GM19397 (cell line): ENCODE results near the gene VPS35L.
A peak's percentile ranks its signal among the peaks of the same experiment; 100 is the strongest.

Source experiments
- ATAC-seq: cut with Tn5 transposase; IDR thresholded peaks from one replicate; pipeline ENCODE4 v1.9.1; 2021; ENCODE audit warnings: mild to moderate bottlenecking, moderate library complexity; ENCODE audit not compliant: unreplicated experiment

Gene VPS35L, protein sequence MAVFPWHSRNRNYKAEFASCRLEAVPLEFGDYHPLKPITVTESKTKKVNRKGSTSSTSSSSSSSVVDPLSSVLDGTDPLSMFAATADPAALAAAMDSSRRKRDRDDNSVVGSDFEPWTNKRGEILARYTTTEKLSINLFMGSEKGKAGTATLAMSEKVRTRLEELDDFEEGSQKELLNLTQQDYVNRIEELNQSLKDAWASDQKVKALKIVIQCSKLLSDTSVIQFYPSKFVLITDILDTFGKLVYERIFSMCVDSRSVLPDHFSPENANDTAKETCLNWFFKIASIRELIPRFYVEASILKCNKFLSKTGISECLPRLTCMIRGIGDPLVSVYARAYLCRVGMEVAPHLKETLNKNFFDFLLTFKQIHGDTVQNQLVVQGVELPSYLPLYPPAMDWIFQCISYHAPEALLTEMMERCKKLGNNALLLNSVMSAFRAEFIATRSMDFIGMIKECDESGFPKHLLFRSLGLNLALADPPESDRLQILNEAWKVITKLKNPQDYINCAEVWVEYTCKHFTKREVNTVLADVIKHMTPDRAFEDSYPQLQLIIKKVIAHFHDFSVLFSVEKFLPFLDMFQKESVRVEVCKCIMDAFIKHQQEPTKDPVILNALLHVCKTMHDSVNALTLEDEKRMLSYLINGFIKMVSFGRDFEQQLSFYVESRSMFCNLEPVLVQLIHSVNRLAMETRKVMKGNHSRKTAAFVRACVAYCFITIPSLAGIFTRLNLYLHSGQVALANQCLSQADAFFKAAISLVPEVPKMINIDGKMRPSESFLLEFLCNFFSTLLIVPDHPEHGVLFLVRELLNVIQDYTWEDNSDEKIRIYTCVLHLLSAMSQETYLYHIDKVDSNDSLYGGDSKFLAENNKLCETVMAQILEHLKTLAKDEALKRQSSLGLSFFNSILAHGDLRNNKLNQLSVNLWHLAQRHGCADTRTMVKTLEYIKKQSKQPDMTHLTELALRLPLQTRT

DNA sequence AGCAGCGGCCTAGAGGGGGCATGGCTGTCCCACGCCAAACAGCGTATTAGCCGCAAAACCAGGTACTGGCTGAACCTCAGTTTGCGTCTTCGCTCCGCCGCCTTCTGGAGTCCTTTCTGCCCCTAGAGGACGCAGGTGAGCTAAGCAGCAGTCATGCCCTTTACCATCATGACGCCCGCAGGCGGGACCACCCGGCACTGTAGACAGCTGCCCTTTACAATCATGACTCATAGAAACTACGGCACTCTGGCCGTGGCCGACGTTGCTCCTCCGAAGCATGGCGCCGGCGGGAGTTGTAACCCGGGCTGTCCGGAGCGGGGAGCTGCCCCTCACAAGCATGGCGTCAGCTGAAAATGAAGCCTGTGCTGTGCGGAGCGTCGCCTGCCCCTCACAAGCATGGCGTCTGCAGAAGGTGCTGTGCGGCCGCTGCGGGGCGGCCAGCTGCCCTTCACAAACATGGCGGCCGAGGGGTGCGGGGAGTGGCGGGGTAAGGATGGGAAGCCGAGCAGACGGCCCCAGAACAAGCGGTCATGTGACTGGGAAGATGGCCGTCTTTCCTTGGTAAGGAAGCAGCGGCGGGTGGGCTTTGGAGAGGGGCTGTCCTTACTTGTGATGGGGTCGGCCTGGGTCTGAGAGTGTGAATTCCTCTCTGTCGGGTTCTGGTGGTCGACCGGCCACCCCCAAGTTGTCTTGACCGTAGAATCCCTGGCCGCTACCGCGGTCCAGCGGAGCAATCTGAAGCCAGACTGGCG lies at the start of gene VPS35L:
VPS35L (plus strand) TSS at position 518 of the 752 bp plus-strand sequence; CDS start at position 545, 27 bp downstream.
- ATAC-seq, result peak; percentile 96

DNA sequence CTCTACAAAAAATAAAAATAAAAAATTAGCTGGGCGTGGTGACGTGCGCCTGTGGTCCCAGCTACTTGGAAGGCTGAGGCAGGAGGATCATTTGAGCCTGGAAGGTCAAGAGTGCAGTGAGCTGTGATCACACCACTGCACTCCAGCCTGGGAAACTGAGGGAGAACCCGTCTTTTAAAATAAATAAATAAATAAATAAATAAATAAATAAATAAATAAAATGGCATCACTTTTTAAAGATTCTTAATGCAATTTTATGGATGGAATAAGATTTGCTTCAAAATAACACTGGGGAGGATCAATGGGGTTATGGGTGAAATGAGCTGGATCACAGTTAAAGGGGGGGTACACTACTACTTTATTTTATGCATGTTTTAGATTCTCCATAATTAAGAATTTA lies 48.5 kb upstream of the VPS35L start:
- ATAC-seq, result no peak

DNA sequence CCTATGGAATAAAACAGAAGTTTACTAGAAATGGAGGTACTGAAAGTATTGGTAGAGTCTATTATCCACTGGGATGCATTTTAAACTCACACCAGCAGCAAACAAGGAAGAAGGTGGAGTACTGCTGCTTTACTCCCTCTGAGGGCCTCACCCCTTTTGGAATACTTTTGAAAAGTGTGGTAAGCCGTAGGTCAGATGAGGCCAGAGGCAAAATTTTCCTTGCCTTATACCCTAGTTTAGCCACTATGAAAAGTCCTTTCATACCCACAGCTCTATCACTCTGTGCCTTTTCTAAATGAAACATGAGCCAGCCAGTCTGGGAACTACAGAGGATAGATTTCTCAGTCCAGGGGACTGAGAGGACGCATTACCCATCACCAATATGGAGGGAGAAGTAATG lies 47.6 kb upstream of the VPS35L start:
- ATAC-seq, result no peak

DNA sequence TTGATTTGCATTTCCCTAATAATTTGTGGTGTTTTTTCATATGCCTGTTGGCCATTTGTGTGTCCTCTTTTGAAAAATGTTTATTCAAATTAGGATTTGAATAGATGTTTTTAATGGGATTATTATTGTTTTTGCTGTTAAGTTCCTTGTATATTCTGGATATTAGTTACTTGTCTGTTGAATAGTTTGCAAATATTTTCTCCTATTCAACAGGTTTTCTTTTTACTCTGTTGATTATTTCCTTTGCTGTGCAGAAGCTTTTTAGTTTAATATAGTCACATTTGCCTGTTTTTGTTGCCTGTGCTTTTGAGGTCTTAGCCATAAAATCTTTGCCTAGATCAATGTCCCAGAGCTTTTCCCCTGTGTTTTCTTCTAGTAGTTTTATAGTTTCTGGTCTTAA lies 43.2 kb upstream of the VPS35L start:
- no peak for ATAC-seq

DNA sequence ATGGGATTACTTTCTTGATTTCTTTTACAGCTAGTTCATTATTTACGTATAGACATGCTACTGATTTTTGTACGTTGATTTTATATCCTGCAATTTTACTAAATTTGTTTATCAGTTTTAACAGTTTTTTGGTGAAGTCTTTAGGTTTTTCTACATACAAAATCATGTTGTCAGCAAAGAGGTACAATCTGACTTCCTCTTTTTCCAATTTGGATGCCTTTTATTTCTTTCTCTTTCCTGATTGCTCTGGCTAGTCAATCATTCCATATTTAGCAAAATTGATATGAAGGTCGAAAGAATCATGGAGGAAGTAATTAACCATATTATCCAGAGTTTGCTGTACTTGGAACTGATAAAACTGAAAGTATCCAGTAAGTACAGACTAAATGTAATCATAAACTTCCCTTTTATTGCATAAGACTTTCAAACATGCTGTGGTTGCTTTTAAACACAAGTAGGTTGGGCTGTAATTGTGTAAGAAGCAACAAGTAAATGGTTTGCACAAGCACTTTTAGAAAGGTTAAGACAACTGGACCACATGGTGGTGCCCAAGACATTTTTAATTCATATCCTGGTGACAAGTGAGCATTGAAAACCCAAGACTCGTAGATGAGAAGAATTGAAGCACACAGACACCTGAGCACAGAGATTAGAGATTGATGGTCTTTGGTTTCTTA lies 42.0 kb upstream of the VPS35L start:
- ATAC-seq, result no peak

DNA sequence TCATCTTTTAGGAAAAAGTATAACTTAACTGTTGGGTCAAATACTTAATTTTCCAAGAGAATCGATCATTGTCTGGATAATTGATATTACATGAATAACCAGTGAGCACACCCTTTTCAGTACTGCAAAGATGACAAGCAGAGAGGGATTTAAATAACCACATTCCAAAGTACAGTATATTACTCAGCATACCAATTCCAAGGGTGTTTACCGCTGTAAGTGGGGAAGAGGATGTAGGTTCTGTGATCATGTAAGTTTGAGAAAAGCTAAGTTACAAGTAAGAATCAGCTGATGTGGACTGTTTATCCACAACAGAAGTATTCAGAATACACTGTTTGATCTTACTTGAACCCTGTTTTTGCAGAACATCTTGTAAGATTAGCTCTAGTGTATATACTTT lies 39.7 kb upstream of the VPS35L start:
- ATAC-seq, result no peak

DNA sequence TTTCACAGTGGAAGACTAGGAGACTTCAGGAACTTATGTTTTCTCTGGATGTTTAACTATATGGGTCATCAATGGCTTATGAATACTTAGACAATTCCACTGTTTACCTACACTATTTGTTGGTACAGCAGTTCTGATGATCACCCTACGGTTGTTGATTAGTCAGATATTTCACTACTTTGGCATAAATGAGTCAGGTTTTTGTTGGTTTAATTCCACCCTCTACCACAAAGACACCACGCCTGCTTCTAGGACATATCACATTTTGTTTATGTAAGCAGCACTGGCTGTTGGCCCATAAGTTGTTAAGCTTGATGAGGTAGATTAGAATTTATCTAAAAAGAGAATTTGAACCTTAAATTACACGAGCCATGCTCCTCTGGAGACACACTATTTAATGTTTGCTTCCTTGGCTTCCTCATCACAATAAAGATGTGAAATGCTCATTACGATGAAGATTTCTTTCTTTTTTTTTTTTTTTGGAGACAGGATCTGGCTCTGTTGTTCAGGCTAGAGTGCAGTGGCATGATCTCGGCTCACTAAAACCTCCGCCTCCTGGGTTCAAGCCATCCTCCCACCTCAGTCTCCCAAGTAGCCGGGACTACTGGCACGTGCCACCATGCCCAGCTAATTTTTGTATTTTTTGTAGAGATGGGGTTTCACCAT lies 37.9 kb upstream of the VPS35L start:
- ATAC-seq, result no peak

DNA sequence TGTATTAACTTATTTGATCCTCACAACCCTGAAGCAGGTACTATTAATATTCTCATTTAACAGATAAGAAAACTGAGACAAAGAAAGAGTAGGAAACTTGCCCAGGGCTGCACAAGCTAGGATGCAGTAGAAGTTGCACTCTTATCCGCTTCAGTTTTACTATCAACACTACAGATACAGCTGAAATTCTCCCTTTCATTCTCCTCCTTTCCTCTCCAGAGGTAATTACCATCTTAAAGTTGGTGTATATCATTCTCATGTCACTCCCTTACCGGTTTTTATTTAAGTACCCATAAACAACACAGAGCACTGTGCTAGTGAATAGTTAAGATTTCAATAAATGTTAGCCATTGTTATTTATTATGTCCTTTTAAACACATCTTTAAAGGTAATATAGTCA lies 37.1 kb upstream of the VPS35L start:
- no peak for ATAC-seq

DNA sequence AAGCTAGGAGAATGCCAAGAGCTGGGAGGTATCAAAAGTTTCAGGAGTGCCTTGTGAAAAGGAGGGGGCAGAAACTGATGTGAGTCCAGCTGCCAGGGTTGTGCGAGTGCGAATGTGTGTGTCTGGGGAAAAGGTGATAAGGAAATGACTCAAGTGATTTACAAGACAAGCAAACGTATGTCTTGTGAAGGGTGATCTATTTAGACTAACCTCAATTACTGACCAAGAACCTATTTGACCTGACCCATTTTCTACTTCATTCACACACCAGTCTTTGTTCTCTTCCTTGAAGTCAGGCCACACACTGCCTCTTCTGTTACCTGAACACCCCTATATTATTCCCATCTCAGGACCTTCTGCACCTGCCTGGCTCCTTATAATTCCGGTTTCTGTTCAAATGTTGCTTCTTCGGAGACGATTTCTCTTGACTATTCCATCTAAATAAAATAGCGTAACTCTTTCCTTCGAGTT lies 34.6 kb upstream of the VPS35L start:
- ATAC-seq, result no peak

DNA sequence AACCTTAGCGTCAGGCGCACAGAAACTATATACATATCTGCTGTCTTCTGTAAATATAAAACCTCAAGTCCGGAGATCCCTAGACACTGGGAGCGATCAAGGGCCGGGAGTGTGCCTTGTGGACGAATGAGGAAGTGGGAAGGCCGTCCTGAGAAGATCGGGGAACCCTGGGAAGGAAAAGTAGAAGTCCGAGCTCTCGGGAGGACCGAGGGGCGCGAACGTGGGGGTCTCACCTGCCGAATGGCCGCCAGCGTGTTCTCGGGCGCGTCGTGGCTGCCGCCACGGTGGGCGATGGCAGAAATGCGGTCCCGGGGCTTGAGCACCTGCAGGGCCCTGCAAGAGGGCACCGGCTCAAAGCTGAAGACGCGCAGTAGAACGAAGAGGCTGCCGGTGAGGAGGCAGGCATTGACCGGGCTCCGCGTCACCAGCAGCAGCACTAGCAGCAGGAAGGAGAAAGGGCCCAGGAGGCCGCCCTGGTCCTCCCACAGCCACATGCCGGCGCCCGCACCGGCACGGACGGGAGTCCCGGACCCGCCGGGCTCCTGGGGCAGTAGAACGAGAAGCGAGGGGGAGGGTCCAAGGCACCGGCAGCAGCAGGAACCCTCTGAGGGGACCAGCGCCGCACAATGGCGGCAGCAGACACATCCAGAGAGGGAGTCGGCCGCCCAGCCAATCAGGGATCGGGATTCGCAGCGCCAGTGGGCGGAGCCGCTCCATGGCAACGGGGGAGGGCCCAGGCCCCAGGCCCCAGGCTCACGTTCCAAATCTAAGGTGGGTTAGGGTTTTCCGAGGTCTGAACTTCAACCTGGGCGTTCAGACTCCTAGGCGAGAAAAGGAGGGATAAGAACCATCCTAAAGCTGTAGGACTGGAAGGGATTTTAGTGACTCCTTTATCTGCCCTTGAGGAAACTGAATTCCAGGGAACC lies 33.8 kb upstream of the VPS35L start, which contains the start of gene GDE1:
GDE1 (minus strand) TSS at position 628 of the 926 bp plus-strand sequence; CDS start at position 494, 134 bp downstream.
- ATAC-seq, result peak; percentile 75

DNA sequence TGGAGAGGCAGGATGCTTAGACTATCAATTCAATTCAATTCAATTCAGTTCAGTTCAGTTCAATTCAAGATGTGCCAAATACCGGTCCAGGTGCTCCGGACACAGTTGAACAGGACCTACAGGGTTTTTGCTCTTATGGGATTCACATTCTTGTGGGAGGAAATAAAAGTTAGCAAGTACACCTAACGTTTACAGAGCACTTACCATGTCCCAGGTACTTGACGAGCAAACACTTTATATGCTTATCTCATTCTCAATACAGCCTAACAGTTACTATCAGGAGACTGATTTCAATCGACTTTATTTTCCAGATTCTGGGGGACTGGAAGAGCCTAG lies 33.1 kb upstream of the VPS35L start:
- ATAC-seq, result no peak

DNA sequence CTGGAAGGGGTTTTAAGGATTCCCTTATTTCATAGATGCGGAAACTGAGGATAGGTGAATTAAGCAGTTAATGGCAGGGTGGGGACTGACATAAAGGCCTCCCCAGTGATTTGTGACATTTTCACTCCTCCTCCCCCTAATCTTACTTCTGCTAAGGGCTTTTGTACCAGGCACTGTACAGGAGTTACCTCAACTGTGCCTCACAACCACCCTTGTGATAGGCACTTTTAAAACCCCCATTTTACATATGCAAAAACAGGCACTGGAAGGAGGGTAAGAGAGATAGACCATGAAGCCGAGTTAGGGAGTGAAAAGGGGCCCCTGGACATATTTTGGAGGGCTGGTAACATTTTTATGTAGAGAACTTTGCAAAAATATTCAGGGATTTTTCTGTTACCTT lies 32.7 kb upstream of the VPS35L start:
- no peak for ATAC-seq

DNA sequence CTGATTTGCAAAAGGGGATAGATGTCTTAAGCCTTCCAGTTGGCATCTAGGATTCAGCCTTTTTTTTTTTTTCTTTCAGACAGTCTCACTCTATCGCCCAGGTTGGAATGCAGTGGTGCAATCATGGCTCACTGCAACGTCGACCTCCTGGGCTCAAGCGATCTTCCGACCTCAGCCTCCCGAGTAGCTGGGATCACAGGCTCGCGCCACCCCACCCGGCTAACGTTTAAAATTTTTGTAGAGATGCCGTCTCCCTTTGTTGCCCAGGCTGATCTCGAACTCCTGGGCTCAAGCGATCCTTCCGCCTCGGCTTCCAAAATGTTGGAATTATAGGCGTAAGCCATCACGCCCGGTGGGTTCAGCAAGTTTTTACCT lies 32.3 kb upstream of the VPS35L start:
- no peak for ATAC-seq

DNA sequence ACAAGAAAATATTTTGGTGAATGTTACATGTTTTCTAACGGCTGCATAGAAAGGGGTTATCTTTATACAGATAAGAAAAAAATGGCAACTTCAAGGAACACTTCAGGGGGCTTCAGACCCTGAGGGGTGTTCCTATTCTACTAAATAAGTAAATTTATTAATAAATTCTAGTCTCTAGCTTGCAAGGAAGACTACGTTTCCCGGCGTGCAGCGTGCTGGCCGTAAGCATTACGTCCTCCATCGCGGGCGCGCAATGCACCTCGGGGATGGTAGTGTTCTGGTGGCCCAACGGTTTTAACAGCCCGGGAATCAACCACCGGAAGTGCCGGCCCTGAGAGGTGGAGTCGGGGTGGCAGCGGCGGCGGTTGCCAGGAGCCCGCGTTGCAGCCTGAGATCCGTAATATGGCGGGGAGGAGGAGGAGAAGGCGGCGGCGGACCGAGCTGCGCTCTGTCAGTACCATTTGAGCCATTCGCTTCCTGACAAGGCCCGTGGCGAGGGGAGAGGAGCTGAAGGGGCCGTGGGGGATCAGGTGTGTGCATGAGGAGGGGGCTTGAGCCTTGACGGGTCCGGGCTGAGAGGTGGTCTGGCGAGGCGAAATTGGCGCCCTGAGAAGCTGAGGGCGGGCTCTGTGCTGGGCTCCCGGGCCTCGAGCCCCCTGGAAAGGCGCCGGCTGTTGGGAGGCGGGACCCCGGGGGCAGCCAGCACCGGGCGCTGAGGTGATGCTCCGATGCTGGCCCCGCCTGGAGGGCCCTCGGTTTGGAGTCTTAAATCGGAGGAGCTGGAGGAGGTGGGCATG lies 31.7 kb upstream of the VPS35L start, which contains the start of gene CCP110:
CCP110 (plus strand) TSS at position 384 of the 797 bp plus-strand sequence. CDS start 3,940 bp downstream, outside the sequence.
- ATAC-seq, result peak; percentile 70

DNA sequence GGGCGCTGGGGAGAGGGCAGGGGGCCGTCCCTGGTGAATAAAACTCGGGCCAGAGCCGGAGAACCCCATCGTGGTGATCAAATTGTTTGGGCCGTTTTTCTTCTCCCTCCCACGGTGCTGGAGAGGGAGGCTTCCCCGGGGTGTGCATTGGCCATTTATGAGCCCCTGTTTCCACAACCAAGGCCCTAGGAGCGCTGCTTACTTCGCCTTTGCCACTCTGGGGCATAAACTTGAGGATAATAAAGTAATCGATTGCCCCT lies 31.2 kb upstream of the VPS35L start:
- no peak for ATAC-seq

DNA sequence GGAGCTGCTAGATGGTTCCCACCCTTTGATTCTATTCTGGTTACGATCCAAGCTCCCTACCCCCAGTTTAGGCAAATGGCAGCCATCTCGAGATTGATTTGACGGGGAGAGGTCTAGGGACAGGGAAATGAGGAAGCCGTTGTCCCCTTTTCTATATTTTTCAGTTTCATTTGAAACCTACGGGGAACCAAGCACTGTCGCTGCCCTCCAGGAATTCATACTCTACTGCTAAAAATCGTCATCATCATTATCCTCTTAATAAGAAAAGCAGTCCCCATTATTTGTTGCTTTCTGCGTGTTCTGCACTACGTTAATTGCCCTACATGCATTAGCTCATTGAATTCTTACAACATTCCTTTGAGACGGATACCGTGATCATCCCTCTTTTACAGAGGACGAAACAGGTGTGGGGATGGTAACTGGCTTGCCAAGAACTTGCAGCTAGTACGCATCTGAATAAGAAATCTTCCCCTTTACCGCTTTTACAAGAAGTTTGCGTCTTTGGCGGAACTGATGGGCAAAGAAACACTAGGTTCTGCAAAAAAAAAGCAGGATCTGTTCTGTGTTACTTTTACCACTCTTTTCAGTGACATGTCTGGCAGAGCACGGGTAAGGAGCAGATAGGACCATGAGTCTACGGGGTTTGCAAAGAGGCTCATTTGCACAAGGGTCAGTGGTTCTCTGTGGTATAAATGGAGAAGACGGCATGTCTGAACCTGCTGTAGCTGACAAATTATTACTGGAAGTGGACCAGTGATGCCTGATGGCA lies 30.7 kb upstream of the VPS35L start:
- ATAC-seq, result no peak

DNA sequence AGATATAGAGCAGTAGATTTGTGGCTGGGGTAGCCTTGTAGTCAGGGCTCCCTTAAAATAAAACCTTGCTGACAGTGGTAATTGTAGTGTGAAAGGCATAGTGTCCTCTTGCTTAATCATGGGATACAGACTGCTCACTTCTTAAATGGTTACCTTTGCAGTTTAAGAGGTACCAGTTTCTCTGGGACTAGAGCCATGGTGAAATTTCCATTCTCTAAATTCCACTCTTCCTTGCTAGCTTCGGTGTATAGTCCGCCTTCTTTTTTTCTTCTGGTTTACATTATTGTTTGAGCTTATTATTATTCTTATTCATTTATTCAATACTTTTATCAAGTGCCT lies 30.1 kb upstream of the VPS35L start:
- ATAC-seq, result no peak

DNA sequence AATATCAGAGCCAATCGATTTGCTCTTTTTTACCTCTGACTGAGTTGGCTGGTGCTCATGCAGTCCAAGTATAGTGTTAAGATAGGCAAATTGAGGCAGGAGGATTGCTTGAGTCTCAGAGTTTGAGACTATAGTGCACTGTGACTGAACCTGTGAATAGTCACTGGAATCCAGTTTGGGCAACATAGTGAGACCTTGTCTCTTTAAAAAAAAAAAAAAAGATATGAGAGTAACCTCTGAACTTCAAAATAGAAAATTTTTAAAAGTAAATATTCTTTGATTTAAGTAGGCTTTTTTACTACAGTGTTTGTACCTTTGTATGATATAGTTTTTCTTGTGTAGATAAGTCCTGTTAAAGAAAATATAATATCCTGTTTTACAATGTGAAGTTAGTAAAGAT lies 28.3 kb upstream of the VPS35L start:
- no peak for ATAC-seq
